ENCODE data around the gene NRXN3. TPM values are rescaled to one million over a fixed set of nuclear protein-coding genes. Genes with fewer than 3 reads are reported as not detected.

The NRXN3 gene
- total RNA-seq, 1 donor from 2014 or later = 19.8 TPM

DNA sequence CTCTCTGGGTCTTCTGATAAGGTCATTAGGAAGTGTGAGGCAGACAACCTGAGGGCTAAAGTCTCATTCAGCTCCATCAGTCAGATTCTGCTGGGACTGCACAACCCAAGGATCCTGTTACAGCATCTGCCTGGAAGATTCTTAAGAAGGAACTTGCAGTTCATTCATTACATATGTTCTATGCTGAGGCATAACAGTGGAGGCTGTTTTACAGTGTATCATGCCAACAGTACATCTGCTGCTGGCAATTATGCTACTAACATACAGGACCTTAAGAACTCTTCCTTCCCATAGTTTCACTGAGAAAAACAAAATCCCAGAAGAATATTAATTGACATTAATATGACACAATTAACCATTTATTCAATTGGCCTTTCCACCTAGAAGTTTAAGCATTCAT lies 1072.5 kb downstream of the NRXN3 start:
- no peaks in the 10 kb centered on the region for H3K36me3 Mint-ChIP-seq
- H3K27ac Mint-ChIP-seq = no peak overlapping the region
- peaks cover 4% of the 10 kb centered on the region for H3K27me3 Mint-ChIP-seq
- H3K4me1 Mint-ChIP-seq (ENCODE audit: unreplicated experiment) = peaks cover 11% of the 10 kb centered on the region
- no peak overlapping the region for H3K4me3 Mint-ChIP-seq
- peaks cover 5% of the 10 kb centered on the region for H3K9me3 Mint-ChIP-seq
- DNase-seq (ENCODE audit: extremely low spot score, unreplicated experiment) = no peak
- no peak for TF ChIP-seq CTCF (conservative IDR thresholded peaks at IDR 0.05)

GRCh38 chr14:79246173-79246572 lies 1076.0 kb downstream of the NRXN3 start:
- Mint-ChIP-seq H3K9me3 (peaks cover 2% of the 10 kb centered on the region), H3K27ac (no peak overlapping the region), H3K4me1 (ENCODE audit: unreplicated experiment) (peaks cover 17% of the 10 kb centered on the region), H3K4me3 (no peak overlapping the region), H3K27me3 (peaks cover 10% of the 10 kb centered on the region), H3K36me3 (no peaks in the 10 kb centered on the region)
- DNase-seq (ENCODE audit: extremely low spot score, unreplicated experiment) = no peak
- no peak for TF ChIP-seq CTCF (conservative IDR thresholded peaks at IDR 0.05)

- Mint-ChIP-seq H3K4me3 (no peak overlapping the region), H3K27ac (no peak overlapping the region), H3K36me3 (no peaks in the 10 kb centered on the region), H3K9me3 (no peaks in the 10 kb centered on the region), H3K27me3 (peaks cover 17% of the 10 kb centered on the region), H3K4me1 (ENCODE audit: unreplicated experiment) (peaks cover 6% of the 10 kb centered on the region)
- TF ChIP-seq CTCF (conservative IDR thresholded peaks at IDR 0.05) = no peak
- no peak for DNase-seq (ENCODE audit: extremely low spot score, unreplicated experiment)
Measured at GRCh38 chr14:79248126-79248525, 1078.0 kb downstream of the NRXN3 start.

- no peaks in the 10 kb centered on the region for H3K36me3 Mint-ChIP-seq
- TF ChIP-seq CTCF (conservative IDR thresholded peaks at IDR 0.05) = no peak
- H3K4me1 Mint-ChIP-seq (ENCODE audit: unreplicated experiment) = peaks cover 5% of the 10 kb centered on the region
- no peaks in the 10 kb centered on the region for H3K9me3 Mint-ChIP-seq
- H3K27me3 Mint-ChIP-seq = peaks cover 17% of the 10 kb centered on the region
- no peak overlapping the region for H3K4me3 Mint-ChIP-seq
- no peak for DNase-seq (ENCODE audit: extremely low spot score, unreplicated experiment)
- H3K27ac Mint-ChIP-seq = no peak overlapping the region
Measured at GRCh38 chr14:79248771-79249170, 1078.6 kb downstream of the NRXN3 start.

- no peaks in the 10 kb centered on the region for H3K36me3 Mint-ChIP-seq
- H3K27ac Mint-ChIP-seq = no peak overlapping the region
- H3K4me1 Mint-ChIP-seq (ENCODE audit: unreplicated experiment) = peaks cover 10% of the 10 kb centered on the region
- no peak for TF ChIP-seq CTCF (conservative IDR thresholded peaks at IDR 0.05)
- no peaks in the 10 kb centered on the region for H3K9me3 Mint-ChIP-seq
- no peak overlapping the region for H3K4me3 Mint-ChIP-seq
- DNase-seq (ENCODE audit: extremely low spot score, unreplicated experiment) = no peak
- H3K27me3 Mint-ChIP-seq = peaks cover 13% of the 10 kb centered on the region
Measured at GRCh38 chr14:79251278-79251677, 1081.1 kb downstream of the NRXN3 start.

GRCh38 chr14:79253576-79253975 lies 1083.4 kb downstream of the NRXN3 start:
- Mint-ChIP-seq H3K4me3 (no peak overlapping the region), H3K36me3 (no peaks in the 10 kb centered on the region), H3K27me3 (peaks cover 7% of the 10 kb centered on the region), H3K9me3 (no peaks in the 10 kb centered on the region), H3K27ac (no peak overlapping the region), H3K4me1 (ENCODE audit: unreplicated experiment) (peaks cover 5% of the 10 kb centered on the region)
- TF ChIP-seq CTCF (conservative IDR thresholded peaks at IDR 0.05) = no peak
- no peak for DNase-seq (ENCODE audit: extremely low spot score, unreplicated experiment)
